ENCODE results near the gene PXN. TPM values are rescaled to one million over a fixed set of nuclear protein-coding genes. Genes with fewer than 3 reads are reported as not detected.
"Not testable (repeated sequence)": the region's sequence is repeated elsewhere in the genome, so short reads cannot be mapped to it uniquely, and the experiment has no call there.

PXN gene
- total RNA-seq, 1 experiment from 2014 or later = 256 TPM

DNA sequence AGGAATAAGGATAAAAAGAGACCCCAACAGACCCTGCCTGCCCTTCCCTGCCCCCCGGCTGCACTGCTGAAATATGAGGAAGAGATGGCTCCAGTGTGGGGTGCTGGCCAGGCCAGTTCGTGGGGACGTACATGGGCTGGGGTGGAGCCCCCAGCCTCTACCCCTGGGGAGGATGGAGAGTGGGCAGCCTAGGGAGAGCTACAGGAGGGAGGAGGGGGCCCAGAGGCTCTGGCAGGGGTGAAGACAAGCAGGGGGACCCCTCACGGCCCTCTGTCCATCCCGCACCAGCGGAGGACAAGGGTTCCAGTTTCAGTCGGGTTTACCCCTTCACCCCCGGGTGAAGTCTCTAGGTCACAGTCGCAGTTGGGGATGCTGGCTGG is 53.6 kb downstream of the PXN start:
- intact Hi-C loops (cut with micrococcal nuclease) = no loop called here
- ChIA-PET POLR2A (interaction anchor here (1.9 kb wide), 1 partner anchor 10 kb away, joined by 12 read pairs; the partner anchor contains the start of gene RPLP0), CTCF (interaction anchor here (1.3 to 3.7 kb wide), 2 partner anchors 11 to 16 kb away, joined by 7 to 12 read pairs; partner anchors contain the start of gene RPLP0)
- no peak overlapping the region for H3K27ac Mint-ChIP-seq (ENCODE audit: low read depth, unreplicated experiment)
- H3K36me3 Mint-ChIP-seq (ENCODE audit: insufficient read depth, unreplicated experiment) = peaks cover 90% of the 10 kb centered on the region
- H3K9me3 Mint-ChIP-seq (ENCODE audit: unreplicated experiment) = no peaks in the 10 kb centered on the region
- DNase-seq (ENCODE audit: unreplicated experiment) = no peak
- H3K4me1 Mint-ChIP-seq (ENCODE audit: insufficient read depth, unreplicated experiment) = no peaks in the 10 kb centered on the region
- H3K4me3 Mint-ChIP-seq (ENCODE audit: unreplicated experiment) = no peak overlapping the region
- H3K27me3 Mint-ChIP-seq (ENCODE audit: insufficient read depth, unreplicated experiment) = no peaks in the 10 kb centered on the region
- TF ChIP-seq, protein P1, sequence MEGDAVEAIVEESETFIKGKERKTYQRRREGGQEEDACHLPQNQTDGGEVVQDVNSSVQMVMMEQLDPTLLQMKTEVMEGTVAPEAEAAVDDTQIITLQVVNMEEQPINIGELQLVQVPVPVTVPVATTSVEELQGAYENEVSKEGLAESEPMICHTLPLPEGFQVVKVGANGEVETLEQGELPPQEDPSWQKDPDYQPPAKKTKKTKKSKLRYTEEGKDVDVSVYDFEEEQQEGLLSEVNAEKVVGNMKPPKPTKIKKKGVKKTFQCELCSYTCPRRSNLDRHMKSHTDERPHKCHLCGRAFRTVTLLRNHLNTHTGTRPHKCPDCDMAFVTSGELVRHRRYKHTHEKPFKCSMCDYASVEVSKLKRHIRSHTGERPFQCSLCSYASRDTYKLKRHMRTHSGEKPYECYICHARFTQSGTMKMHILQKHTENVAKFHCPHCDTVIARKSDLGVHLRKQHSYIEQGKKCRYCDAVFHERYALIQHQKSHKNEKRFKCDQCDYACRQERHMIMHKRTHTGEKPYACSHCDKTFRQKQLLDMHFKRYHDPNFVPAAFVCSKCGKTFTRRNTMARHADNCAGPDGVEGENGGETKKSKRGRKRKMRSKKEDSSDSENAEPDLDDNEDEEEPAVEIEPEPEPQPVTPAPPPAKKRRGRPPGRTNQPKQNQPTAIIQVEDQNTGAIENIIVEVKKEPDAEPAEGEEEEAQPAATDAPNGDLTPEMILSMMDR (IDR thresholded peaks at IDR 0.05; ENCODE audit: unreplicated experiment) = no peak
- BruUV-seq (replicated peaks) = no TSS peak

DNA sequence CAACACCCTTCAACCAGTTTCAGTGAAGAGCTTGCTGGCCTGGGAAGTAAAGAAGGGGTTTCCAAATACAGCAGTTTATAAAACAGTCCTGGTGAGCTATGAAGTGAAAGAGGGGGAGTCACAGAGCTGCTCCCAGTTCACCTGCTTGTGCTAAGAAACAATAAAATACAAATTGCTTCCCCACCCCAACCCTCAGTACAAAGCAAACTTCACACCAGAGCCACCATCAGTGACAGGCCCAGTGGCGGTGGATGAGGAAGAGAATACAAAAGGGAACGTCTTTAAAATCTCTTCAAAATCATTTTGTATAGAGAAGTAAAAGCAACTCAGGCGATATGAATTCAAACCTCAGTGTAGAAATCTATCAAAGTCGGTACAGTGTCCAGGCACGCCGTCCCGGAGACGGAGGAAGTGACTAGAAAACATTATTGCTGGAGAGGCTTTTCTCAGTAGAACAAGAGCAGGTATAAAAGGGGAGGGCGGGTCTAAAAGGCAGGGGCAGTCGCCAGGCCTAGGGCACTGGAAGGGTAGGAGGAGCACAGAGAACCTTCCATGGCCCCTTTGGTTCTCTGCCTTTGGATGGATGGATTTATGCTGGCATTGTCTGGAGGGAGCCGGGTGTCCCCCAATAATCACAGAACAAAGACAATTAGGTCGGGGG is 54.2 kb downstream of the PXN start:
- no peaks in the 10 kb centered on the region for H3K9me3 Mint-ChIP-seq (ENCODE audit: unreplicated experiment)
- H3K4me1 Mint-ChIP-seq (ENCODE audit: insufficient read depth, unreplicated experiment) = no peaks in the 10 kb centered on the region
- H3K27ac Mint-ChIP-seq (ENCODE audit: low read depth, unreplicated experiment) = peak overlapping the region; percentile 7
- ChIA-PET CTCF (interaction anchor here (1.8 to 3.7 kb wide), 2 partner anchors 10 to 16 kb away, joined by 6 to 12 read pairs; partner anchors contain the start of gene RPLP0), POLR2A (interaction anchor here (0.6 to 1.9 kb wide), 4 partner anchors 10 to 48 kb away, joined by 3 to 12 read pairs (median 4); partner anchors contain the start of gene RPLP0)
- intact Hi-C loops (cut with micrococcal nuclease) = no loop called here
- no peaks in the 10 kb centered on the region for H3K27me3 Mint-ChIP-seq (ENCODE audit: insufficient read depth, unreplicated experiment)
- peaks cover 89% of the 10 kb centered on the region for H3K36me3 Mint-ChIP-seq (ENCODE audit: insufficient read depth, unreplicated experiment)
- no TSS peak for BruUV-seq (replicated peaks)
- H3K4me3 Mint-ChIP-seq (ENCODE audit: unreplicated experiment) = no peak overlapping the region
- no peak for DNase-seq (ENCODE audit: unreplicated experiment)
- TF ChIP-seq, protein P1 (IDR thresholded peaks at IDR 0.05; ENCODE audit: unreplicated experiment) = no peak

GRCh38 chr12:120209851-120210250 is 55.7 kb downstream of the PXN start:
- Mint-ChIP-seq H3K9me3 (ENCODE audit: unreplicated experiment) (no peaks in the 10 kb centered on the region), H3K27me3 (ENCODE audit: insufficient read depth, unreplicated experiment) (no peaks in the 10 kb centered on the region), H3K36me3 (ENCODE audit: insufficient read depth, unreplicated experiment) (peaks cover 74% of the 10 kb centered on the region), H3K27ac (ENCODE audit: low read depth, unreplicated experiment) (no peak overlapping the region), H3K4me1 (ENCODE audit: insufficient read depth, unreplicated experiment) (no peaks in the 10 kb centered on the region), H3K4me3 (ENCODE audit: unreplicated experiment) (no peak overlapping the region)
- TF ChIP-seq, protein P1 (IDR thresholded peaks at IDR 0.05; ENCODE audit: unreplicated experiment) = no peak
- ChIA-PET CTCF (interaction anchor here (0.6 to 3.7 kb wide), 4 partner anchors 9 to 256 kb away, joined by 3 to 12 read pairs (median 5); partner anchors contain the start of gene RPLP0), POLR2A (interaction anchor here (1.0 to 1.7 kb wide), 4 partner anchors 9 to 18 kb away, joined by 4 to 7 read pairs (median 5); partner anchors contain the start of gene RPLP0)
- BruUV-seq (replicated peaks) = no TSS peak
- intact Hi-C loops (cut with micrococcal nuclease) = no loop called here
- no peak for DNase-seq (ENCODE audit: unreplicated experiment)

DNA sequence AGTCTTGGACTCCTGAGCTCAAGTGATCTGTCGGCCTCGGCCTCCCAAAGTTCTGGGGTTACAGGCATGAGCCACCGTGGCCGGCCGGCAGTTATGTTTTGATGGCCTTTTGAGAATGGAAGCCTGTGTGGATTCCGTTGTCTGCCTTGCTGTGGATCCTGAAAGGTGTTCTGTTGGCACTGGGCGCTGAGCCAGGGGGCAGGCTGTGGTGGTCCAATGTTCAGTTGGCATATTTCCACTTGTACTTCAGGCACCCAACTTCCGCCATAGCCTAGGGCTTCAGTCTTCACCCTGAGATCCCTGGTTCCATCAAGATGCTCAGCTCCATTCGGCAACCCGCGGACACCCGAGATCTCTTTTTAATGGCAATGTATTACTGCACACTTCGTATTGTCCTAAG is 58.3 kb downstream of the PXN start:
- POLR2A ChIA-PET = interaction anchor here (0.8 to 1.9 kb wide), 3 partner anchors 10 to 84 kb away, joined by 3 to 9 read pairs (median 4); no protein-coding TSS in a partner anchor
- CTCF ChIA-PET = interaction anchor here (0.6 to 0.7 kb wide), 2 partner anchors 58 to 64 kb away, joined by 3 read pairs; partner anchors contain the start of gene PXN
- intact Hi-C loops (cut with micrococcal nuclease) = no loop called here
- Mint-ChIP-seq H3K27me3 (ENCODE audit: insufficient read depth, unreplicated experiment) (no peaks in the 10 kb centered on the region), H3K4me1 (ENCODE audit: insufficient read depth, unreplicated experiment) (peaks cover 2% of the 10 kb centered on the region), H3K9me3 (ENCODE audit: unreplicated experiment) (no peaks in the 10 kb centered on the region), H3K36me3 (ENCODE audit: insufficient read depth, unreplicated experiment) (peaks cover 54% of the 10 kb centered on the region), H3K27ac (ENCODE audit: low read depth, unreplicated experiment) (no peak overlapping the region), H3K4me3 (ENCODE audit: unreplicated experiment) (no peak overlapping the region)
- no TSS peak for BruUV-seq (replicated peaks)
- no peak for DNase-seq (ENCODE audit: unreplicated experiment)
- TF ChIP-seq, protein P1 (IDR thresholded peaks at IDR 0.05; ENCODE audit: unreplicated experiment) = no peak

GRCh38 chr12:120206781-120207180 is 58.7 kb downstream of the PXN start:
- H3K27me3 Mint-ChIP-seq (ENCODE audit: insufficient read depth, unreplicated experiment); DNase-seq (ENCODE audit: unreplicated experiment); H3K4me3 Mint-ChIP-seq (ENCODE audit: unreplicated experiment); H3K9me3 Mint-ChIP-seq (ENCODE audit: unreplicated experiment); H3K4me1 Mint-ChIP-seq (ENCODE audit: insufficient read depth, unreplicated experiment); H3K27ac Mint-ChIP-seq (ENCODE audit: low read depth, unreplicated experiment); BruUV-seq (replicated peaks); intact Hi-C loops (cut with micrococcal nuclease): not testable (repeated sequence)
- CTCF ChIA-PET = interaction anchor here (0.6 to 0.7 kb wide), 2 partner anchors 59 to 64 kb away, joined by 3 read pairs; partner anchors contain the start of gene PXN
- POLR2A ChIA-PET = interaction anchor here (0.8 to 1.9 kb wide), 2 partner anchors 19 to 84 kb away, joined by 3 to 9 read pairs; no protein-coding TSS in a partner anchor
- peaks cover 50% of the 10 kb centered on the region for H3K36me3 Mint-ChIP-seq (ENCODE audit: insufficient read depth, unreplicated experiment)

Data from MCF 10A (cell line).